Measurements from ENCODE around the gene FLT4.

GRCh38 chr5:180596115-180596667 lies 53.2 kb downstream of the FLT4 start:
- TF ChIP-seq CTCF (IDR thresholded peaks at IDR 0.05) (no peak), POLR2A (IDR thresholded peaks at IDR 0.05) (no peak)
